HG02840 (cell line): ENCODE measurements around the gene KCNJ6.
"Not testable (repeated sequence)": the region's sequence is repeated elsewhere in the genome, so short reads cannot be mapped to it uniquely, and the experiment has no call there.

Source experiments
- ATAC-seq: cut with Tn5 transposase; IDR thresholded peaks from one replicate; pipeline ENCODE4 v1.9.1; 2021; ENCODE audit warnings: mild to moderate bottlenecking, moderate library complexity, moderate number of reproducible peaks; ENCODE audit not compliant: unreplicated experiment, low FRiP score

The KCNJ6 gene

GRCh38 chr21:37746849-37747248 is 169.4 kb downstream of the KCNJ6 start:
- ATAC-seq, result no peak

- ATAC-seq, result no peak
Measured at GRCh38 chr21:37744551-37744950, 171.7 kb downstream of the KCNJ6 start.

DNA sequence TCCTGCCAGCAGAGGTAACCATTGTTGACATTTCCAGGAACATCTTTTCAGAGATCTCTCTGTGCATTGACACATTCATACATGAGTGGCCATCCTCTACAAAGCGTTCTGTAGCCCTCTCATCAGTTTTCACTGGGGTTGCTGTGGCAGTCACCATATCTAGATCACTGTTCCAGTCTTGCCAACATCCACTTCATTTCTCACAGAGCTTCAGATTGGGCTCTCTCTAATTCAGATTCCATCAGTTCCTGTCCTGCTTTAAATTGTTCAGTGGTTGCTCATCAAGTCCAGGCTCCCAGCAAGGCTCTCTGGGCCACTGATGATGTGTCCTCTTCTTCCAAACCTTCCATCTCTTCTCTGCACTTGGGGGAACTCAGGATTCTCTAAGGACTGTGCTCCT is 173.7 kb downstream of the KCNJ6 start:
- ATAC-seq, result no peak

DNA sequence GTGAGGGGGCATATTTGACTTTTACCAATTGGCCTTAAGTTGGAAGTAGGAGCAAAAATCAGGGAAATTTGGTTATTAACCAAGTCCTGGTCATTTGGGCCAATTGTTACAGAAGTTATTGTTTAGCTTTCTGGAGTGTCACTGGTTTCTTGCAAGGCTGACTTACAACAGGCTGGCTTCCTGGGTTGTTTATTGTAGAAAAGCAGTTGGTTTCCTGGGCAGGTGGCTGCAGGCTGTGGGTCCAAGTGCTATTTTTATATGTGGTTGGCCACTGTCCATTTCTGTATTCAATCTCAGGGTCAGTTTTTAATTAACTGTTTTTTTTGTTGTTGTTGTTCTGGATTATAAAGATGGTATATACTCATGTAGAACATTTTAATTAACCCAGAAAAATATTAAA is 174.1 kb downstream of the KCNJ6 start:
- no peak for ATAC-seq

- no peak for ATAC-seq
Measured at GRCh38 chr21:37737996-37738395, 178.3 kb downstream of the KCNJ6 start.

GRCh38 chr21:37737507-37737906 is 178.8 kb downstream of the KCNJ6 start:
- ATAC-seq, result no peak

DNA sequence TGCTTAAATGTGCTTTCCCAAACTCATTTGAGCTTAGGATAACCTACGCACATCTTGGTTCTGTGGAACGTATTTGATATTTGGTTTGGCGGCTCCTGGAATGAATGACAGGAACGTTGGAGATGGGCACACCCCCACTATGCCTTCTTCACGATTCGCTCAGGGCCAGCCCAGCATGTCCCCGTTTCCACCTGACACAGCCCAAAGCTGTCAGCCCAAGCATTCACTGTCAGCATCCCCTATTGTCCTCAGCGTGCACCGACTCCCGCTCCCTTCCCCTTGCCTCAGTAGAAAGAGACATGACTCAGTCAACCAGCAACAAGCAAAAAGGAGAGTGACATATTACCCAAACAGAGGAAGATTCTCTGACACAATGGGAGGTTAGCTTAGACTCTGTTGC is 181.4 kb downstream of the KCNJ6 start:
- ATAC-seq, result no peak

DNA sequence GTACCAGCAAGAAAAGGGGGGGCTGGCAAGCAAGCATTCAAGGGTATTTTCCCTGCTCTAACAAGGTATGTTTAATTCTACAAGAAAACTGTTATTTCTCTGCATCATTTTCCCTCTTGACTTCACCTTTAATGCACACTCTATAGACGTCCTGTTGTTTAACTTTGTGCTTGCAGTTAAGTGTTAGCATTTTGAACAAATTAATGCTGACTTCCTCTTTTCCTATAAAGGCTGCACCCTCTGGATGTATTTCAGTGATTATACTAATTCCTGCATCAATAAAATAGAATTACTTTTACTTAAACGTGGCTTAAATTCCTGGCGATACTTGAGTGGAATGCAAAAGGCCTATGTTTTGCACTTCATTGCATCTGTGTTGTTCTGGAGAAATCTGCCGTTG is 183.3 kb downstream of the KCNJ6 start:
- no peak for ATAC-seq

DNA sequence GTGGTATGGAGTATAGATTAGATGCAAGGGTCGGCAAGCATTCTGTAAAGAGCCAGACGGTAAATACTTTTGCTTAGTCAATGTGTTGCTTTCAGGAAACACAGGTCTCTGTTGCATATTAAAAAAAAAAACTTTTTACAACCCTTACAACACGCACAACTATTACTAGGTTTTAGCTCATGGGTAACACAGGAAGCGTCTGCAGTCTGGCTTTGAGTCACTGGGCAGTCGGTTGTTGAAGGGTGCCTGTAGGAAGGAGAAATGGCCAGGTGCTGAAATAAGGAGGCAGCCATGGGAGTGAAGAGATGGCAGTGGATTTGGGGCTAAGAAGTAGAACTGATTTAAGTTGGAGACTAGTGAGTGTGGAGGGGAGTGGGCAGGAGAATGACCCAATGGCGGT is 192.1 kb downstream of the KCNJ6 start:
- ATAC-seq, result no peak

DNA sequence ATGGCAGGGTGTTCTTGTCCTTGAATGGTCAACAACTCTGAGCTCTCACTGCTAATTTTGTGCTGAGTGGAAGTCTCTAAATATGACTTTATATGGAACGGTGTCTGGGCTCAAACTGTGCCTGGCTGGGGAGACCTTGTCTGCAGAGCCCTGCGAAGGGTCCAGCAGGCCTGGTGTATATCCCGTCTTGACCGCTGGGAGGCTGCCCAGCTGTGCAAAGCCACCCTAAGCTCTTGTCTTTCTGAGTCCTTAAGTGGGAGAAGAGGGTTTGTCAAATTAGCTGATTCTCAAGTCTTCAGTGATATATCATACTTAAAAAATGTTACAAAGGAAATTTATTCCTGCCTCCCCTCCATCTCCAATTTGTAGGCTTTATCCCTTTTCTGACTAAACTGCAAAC is 198.7 kb downstream of the KCNJ6 start:
- ATAC-seq, result no peak

GRCh38 chr21:37712569-37712934 is 203.7 kb downstream of the KCNJ6 start:
- ATAC-seq, result not testable (repeated sequence)

GRCh38 chr21:37711836-37712568 is 204.3 kb downstream of the KCNJ6 start:
- no peak for ATAC-seq

DNA sequence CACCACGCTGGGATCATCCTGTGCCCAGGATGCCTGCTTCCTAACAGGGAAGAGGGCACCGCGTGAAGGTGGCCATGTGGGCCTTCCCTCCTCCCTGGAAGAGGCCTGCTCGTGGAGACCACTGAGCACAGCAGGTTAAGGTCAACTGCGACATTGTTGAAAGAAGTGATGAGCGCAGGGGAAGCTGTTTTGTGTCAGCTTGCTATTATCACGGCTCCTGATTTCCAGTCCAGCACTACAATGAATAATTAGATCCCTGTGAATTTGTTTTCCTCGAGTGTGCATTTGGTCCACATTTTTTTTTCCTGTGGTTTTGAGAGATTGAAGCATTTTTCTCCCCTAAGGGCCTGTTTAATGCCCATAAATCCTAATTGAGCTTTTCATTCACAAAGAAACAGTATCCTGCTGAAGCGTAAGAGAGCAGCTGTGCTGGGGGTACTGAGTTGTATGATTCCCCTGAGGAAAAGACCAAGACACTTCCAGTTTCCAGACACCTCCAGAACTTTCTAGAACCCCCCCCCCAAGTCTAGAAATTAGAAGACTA is 204.9 kb downstream of the KCNJ6 start:
- no peak for ATAC-seq

DNA sequence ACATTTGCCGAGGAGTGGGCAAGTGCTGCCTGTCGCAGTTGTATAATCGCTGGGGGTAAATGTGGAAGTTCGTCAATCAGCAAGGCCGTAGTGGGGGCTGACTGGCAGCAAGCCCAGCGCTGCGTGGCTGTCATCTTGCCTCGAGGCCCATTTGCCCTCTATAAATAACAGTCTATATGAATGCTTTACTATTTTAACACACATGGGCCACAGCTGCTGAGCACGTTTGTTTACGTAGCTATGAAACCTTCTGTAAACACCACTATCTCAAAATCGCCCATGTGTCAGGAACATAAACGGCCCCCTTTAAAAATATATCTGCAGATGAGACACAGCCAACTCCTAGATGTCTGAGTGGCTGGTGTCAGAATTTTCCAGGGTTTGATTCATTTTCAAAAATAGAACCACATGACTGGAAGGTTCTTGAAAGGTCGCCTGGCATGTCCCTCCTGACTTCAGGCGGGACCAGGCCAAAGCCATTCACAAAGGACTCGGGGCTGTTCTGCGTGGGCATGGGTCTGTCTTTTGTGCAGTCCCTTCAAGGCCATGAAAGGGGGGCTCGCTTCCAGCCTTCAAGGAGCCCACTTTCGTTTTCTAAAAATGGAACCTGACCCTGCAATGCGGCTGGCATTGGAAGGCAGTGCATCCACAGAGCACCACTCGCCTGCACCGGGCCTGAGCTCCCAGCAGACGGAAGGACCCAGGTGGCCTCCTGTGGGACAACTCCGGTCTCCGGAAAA is 205.5 kb downstream of the KCNJ6 start:
- ATAC-seq, result no peak

- no peak for ATAC-seq
Measured at GRCh38 chr21:37704751-37705150, 211.5 kb downstream of the KCNJ6 start.

DNA sequence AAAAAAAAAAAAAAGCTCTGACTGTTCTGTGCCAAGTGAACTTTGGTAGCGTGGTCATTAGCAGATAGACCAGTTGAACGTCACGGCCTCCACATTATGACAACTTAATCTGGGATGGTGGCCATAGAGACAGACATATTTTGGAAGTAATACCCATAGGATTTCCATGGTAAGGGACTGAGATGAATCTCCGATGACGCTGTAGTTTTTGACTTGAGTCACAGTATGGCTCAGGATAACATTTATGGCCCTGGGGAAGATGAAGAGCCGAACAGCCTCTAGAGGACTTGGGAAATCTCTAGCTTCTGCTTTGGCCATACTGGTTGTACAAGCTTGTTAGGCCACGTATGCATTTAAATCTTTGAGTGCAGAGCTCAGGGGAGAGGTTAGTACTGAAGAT is 214.0 kb downstream of the KCNJ6 start:
- no peak for ATAC-seq

GRCh38 chr21:37700641-37701202 is 215.5 kb downstream of the KCNJ6 start:
- peak; percentile 84 for ATAC-seq

DNA sequence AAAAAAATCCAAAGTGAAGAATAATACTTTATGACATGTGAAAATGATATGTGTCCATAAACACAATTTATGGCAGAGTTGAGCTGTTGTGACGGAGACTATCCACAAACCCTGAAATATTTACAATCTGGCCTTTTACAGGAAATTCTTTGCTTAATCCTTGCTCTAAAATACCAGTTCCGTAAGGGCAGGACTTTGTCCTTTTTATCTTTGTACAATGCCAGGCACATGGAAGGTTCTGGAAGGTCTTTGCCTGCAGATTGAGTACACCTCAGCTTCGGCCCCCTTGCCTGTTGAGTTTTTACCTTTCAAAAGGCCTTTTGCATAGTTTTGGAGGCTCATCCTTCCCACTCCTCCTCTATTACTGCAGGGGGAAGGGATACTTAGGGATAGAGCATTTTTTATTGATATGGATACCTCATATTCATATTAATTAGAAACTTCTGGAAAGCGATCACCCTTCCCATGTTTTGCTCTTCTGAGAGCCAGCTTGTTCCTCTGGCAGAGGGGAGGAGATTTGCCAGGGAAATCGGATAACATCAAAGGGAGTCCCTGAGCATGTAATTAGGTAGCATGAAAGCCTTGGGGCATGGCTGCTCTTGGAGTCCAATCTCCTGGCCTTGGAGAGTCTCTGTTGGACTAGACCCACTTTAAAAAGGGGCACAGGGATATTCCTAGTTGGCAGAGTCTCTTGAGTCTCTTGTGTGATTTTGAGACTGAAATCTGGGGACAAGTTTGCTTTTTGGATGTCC is 217.1 kb downstream of the KCNJ6 start:
- ATAC-seq, result no peak

DNA sequence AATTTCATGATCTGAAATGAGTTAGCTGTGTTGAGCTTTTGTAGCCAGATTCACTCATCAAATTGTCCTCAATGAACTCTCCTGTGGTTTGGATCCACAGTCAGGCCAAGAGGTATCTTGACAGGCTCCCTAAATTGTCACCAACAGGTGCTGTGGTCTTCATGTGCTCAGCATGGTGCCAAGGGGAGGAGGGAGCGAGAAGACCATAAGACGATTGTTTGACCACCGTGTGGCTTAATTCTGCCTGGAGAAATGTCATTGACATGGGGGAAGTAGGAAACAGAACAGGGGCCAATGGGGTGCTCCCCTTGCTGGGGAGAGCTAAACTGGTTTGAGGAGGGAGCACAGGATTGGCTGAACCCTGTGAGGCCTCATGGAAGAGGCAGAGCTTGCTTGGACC is 219.3 kb downstream of the KCNJ6 start:
- ATAC-seq, result no peak

DNA sequence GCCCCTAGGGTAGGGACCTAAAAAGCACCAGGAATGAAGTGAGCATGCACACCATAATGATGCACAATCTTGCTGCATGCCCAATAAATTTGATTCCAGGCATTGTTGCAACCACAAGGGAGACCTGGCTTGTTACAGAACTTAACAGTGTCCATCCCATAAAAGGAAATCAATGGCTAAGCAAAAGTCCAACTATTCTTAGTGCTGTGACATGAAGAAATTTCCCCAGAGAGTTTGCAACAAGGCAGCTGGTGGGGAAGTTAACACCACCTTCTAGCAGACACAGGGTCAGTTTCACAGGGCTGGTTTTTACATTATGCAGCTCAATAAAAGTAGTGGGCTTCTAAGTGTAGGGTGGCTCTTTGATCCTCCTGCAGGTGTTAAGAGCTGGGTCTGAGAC is 221.1 kb downstream of the KCNJ6 start:
- ATAC-seq, result no peak
